Suppressor macrophage treated with lipopolysaccharide for 4 hours (primary cell): Measurements from ENCODE around the gene GDE1.

Source experiments
- DNase-seq: peaks from one replicate; pipeline ENCODE4 v3.0.0-alpha.2; 2020

GDE1 gene

GRCh38 chr16:19485611-19486010 lies 36.3 kb downstream of the GDE1 start:
- no peak for DNase-seq

GRCh38 chr16:19484096-19484495 lies 37.8 kb downstream of the GDE1 start:
- no peak for DNase-seq

- no peak for DNase-seq
Observed at GRCh38 chr16:19482291-19482690, 39.6 kb downstream of the GDE1 start.

GRCh38 chr16:19481769-19482168 lies 40.1 kb downstream of the GDE1 start:
- DNase-seq: no peak

- DNase-seq: peak; percentile 5
Observed at GRCh38 chr16:19481296-19481695, 40.6 kb downstream of the GDE1 start.

- no peak for DNase-seq
Observed at GRCh38 chr16:19479302-19479721, 42.6 kb downstream of the GDE1 start.

GRCh38 chr16:19478505-19478904 lies 43.4 kb downstream of the GDE1 start:
- DNase-seq: no peak

GRCh38 chr16:19474617-19475016 lies 47.3 kb downstream of the GDE1 start:
- no peak for DNase-seq

- DNase-seq: no peak
Observed at GRCh38 chr16:19472482-19472881, 49.4 kb downstream of the GDE1 start.

- DNase-seq: no peak
Observed at GRCh38 chr16:19468300-19468699, 53.6 kb downstream of the GDE1 start.

- no peak for DNase-seq
Observed at GRCh38 chr16:19463468-19464315, 58.2 kb downstream of the GDE1 start.

GRCh38 chr16:19460397-19460796 lies 61.5 kb downstream of the GDE1 start:
- DNase-seq: no peak

GRCh38 chr16:19458722-19459379 lies 63.0 kb downstream of the GDE1 start:
- no peak for DNase-seq
